Osteoblast (primary cell): ENCODE results near the gene CEACAM16. TPM values are rescaled to one million over a fixed set of nuclear protein-coding genes. Genes with fewer than 3 reads are reported as not detected.

Source experiments
- DNase-seq: peaks from one replicate; pipeline ENCODE4 v3.0.0; 2011; ENCODE audit warnings: low spot score, mixed read lengths; ENCODE audit not compliant: insufficient read length; ENCODE audit errors: missing footprints
- H2AFZ ChIP-seq: 2 replicates; pipeline ENCODE4 v1.6.0; 2011; ENCODE audit warnings: mild to moderate bottlenecking, low read length
- H3K27ac ChIP-seq: 2 replicates; pipeline ENCODE4 v1.5.1; 2011; ENCODE audit warnings: mild to moderate bottlenecking, low read depth, low read length, moderate library complexity
- H3K27me3 ChIP-seq: 2 replicates; pipeline ENCODE4 v1.6.0; 2012; ENCODE audit warnings: mild to moderate bottlenecking, control low read depth, inconsistent platforms, low read length, moderate library complexity; ENCODE audit not compliant: insufficient read depth
- H3K36me3 ChIP-seq: 2 replicates; pipeline ENCODE4 v1.5.1; 2011; ENCODE audit warnings: mild to moderate bottlenecking, low read length, control low read depth, moderate library complexity; ENCODE audit not compliant: insufficient read depth
- H3K4me1 ChIP-seq: 2 replicates; pipeline ENCODE4 v1.5.1; 2011; ENCODE audit warnings: mild to moderate bottlenecking, low read length, control low read depth, moderate library complexity; ENCODE audit not compliant: insufficient read depth
- H3K4me2 ChIP-seq: 2 replicates; pipeline ENCODE4 v1.6.0; 2011; ENCODE audit warnings: mild to moderate bottlenecking, low read length; ENCODE audit not compliant: insufficient read depth
- H3K4me3 ChIP-seq: fragments of 200-600 bp; sonication (generic); 3 replicates; pipeline ENCODE4 v1.5.1; 2012; ENCODE audit warnings: mild to moderate bottlenecking, low read length, inconsistent platforms; ENCODE audit not compliant: insufficient read depth
- H3K79me2 ChIP-seq: 2 replicates; pipeline ENCODE4 v1.6.0; 2012; ENCODE audit warnings: mild to moderate bottlenecking, low read length, control low read depth, inconsistent platforms; ENCODE audit not compliant: insufficient read depth
- H3K9me3 ChIP-seq: 2 replicates; pipeline ENCODE4 v1.5.1; 2011; ENCODE audit warnings: low read depth, low read length, control low read depth
- H4K20me1 ChIP-seq: 2 replicates; pipeline ENCODE4 v1.6.0; 2012; ENCODE audit warnings: mild to moderate bottlenecking, low read length, control low read depth; ENCODE audit not compliant: insufficient read depth
- total RNA-seq: library from RNA; depleted of rRNA; stranded (reverse); fragments of >200 nt; gene quantifications from 2 replicates; pipeline ENCODE4 v1.2.3, GENCODE V29; 2012
- TF ChIP-seq, protein P1 (sequence below): IDR thresholded peaks from 2 replicates; pipeline ENCODE4 v1.5.1; 2011; ENCODE audit warnings: mild to moderate bottlenecking, low read depth, low read length, moderate library complexity; ENCODE audit errors: extremely low read depth

CEACAM16 gene
- total RNA-seq, 1 donor, result not detected

DNA sequence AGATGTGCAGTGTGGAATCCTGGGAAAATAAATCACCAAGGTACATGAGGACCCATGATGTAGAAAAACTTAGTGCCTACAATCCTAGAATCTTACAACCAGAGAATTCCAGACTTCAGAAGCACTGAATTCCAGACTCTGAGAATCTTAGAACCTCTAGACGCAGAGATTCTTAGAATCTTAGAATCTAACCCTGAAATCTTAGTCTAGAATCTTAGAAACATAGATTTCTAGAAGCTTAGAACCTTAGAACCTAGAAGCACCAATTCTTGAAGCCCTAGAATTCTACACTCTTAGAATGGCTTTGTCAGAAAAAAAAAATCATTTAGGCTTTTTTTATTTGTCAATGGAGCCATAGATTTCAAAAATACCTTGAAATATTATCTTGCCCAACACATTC is 6.0 kb downstream of the CEACAM16 start:
- no peak overlapping the region for H3K27ac ChIP-seq
- H3K36me3 ChIP-seq, result no peaks in the 10 kb centered on the region
- no peaks in the 10 kb centered on the region for H3K9me3 ChIP-seq
- no peak overlapping the region for H2AFZ ChIP-seq
- H3K79me2 ChIP-seq, result no peaks in the 10 kb centered on the region
- H3K4me1 ChIP-seq, result no peaks in the 10 kb centered on the region
- H3K4me2 ChIP-seq, result no peak overlapping the region
- no peaks in the 10 kb centered on the region for H3K27me3 ChIP-seq
- no peaks in the 10 kb centered on the region for H4K20me1 ChIP-seq
- DNase-seq, result peak; percentile 82
- H3K4me3 ChIP-seq, result no peak overlapping the region
- TF ChIP-seq, protein P1, sequence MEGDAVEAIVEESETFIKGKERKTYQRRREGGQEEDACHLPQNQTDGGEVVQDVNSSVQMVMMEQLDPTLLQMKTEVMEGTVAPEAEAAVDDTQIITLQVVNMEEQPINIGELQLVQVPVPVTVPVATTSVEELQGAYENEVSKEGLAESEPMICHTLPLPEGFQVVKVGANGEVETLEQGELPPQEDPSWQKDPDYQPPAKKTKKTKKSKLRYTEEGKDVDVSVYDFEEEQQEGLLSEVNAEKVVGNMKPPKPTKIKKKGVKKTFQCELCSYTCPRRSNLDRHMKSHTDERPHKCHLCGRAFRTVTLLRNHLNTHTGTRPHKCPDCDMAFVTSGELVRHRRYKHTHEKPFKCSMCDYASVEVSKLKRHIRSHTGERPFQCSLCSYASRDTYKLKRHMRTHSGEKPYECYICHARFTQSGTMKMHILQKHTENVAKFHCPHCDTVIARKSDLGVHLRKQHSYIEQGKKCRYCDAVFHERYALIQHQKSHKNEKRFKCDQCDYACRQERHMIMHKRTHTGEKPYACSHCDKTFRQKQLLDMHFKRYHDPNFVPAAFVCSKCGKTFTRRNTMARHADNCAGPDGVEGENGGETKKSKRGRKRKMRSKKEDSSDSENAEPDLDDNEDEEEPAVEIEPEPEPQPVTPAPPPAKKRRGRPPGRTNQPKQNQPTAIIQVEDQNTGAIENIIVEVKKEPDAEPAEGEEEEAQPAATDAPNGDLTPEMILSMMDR, result no peak

DNA sequence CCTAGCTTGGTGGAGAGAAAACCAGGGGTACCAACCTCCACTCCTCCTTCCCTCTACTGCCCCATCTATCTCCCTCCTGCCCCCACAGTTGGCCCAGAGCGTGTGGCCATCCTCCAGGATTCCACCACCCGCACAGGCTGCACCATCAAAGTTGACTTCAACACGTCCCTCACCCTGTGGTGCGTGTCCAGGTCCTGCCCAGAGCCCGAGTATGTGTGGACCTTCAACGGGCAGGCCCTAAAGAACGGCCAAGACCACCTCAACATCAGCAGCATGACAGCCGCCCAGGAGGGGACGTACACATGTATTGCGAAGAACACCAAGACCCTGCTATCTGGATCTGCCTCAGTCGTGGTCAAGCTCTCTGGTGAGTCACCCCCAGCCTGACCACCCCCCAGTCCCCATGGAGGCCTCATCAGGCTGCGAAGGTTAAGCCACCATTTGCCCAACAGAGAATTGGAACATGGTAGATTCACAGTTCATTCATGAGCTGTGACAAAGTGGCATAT is 6.6 kb downstream of the CEACAM16 start:
- H3K79me2 ChIP-seq, result no peaks in the 10 kb centered on the region
- H3K4me2 ChIP-seq, result no peak overlapping the region
- H2AFZ ChIP-seq, result no peak overlapping the region
- no peaks in the 10 kb centered on the region for H3K9me3 ChIP-seq
- peak; percentile 50 for DNase-seq
- no peaks in the 10 kb centered on the region for H3K27me3 ChIP-seq
- no peaks in the 10 kb centered on the region for H3K4me1 ChIP-seq
- no peaks in the 10 kb centered on the region for H3K36me3 ChIP-seq
- no peak overlapping the region for H3K4me3 ChIP-seq
- TF ChIP-seq, protein P1, result no peak
- no peak overlapping the region for H3K27ac ChIP-seq
- H4K20me1 ChIP-seq, result no peaks in the 10 kb centered on the region

DNA sequence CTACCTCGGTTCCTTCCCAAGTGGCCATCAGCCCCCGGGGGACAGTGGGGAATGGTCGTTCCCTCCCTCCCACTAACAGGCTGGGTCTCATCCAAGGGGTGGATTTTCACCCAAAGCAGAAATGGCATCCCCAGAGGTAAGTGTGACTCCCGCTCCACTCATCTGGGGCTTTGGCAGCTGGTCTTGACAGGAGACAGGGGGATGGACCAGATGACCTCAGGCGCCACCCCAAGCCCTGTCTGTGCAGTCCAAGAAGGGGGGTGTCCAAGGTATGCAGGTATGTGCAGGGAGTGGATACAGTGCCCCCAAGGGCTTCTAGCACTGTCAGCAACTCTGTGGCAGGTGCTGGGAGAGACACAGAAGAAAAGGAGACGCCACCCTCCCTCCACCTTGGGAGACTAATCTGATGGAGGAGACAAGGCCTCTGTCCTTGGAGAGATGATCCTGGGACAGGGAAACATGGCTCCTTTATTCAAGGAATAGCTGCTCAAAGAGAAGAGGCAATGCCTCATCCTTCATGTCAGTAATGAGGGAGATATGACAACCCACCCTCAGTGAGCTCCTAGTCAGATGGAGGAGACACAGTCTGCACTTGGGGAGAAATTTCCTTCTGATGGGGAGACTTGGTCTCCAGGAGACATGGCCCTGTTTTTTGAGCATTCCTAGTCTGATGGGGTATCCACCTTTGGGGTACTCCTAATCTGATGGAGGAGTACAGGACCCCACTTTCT is 7.7 kb downstream of the CEACAM16 start:
- Histone ChIP-seq H3K9me3 (no peaks in the 10 kb centered on the region), H3K4me3 (no peak overlapping the region), H3K4me1 (no peaks in the 10 kb centered on the region), H2AFZ (no peak overlapping the region), H3K27me3 (no peaks in the 10 kb centered on the region), H3K27ac (no peak overlapping the region), H4K20me1 (no peaks in the 10 kb centered on the region), H3K36me3 (no peaks in the 10 kb centered on the region), H3K79me2 (no peaks in the 10 kb centered on the region), H3K4me2 (no peak overlapping the region)
- peak; percentile 59 for DNase-seq
- TF ChIP-seq, protein P1, result no peak

DNA sequence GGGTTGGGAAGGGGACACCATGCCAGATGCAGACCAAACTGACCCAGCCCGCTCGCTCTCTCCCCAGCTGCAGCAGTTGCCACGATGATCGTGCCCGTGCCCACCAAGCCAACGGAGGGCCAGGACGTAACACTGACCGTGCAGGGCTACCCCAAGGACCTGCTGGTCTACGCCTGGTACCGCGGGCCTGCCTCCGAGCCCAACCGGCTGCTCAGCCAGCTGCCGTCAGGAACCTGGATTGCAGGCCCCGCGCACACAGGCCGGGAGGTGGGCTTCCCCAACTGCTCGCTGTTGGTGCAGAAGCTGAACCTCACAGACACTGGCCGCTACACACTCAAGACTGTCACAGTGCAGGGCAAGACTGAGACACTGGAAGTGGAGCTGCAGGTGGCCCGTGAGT is 8.8 kb downstream of the CEACAM16 start:
- no peaks in the 10 kb centered on the region for H3K79me2 ChIP-seq
- H3K27ac ChIP-seq, result no peak overlapping the region
- no peak overlapping the region for H3K4me3 ChIP-seq
- no peak for DNase-seq
- no peaks in the 10 kb centered on the region for H3K27me3 ChIP-seq
- H2AFZ ChIP-seq, result no peak overlapping the region
- H3K4me1 ChIP-seq, result no peaks in the 10 kb centered on the region
- no peak overlapping the region for H3K4me2 ChIP-seq
- TF ChIP-seq, protein P1, result no peak
- H4K20me1 ChIP-seq, result no peaks in the 10 kb centered on the region
- no peaks in the 10 kb centered on the region for H3K9me3 ChIP-seq
- H3K36me3 ChIP-seq, result no peaks in the 10 kb centered on the region
